Neuronal stem cell (in vitro differentiated cells): ENCODE data around the gene ADGRG6.
"Not testable (repeated sequence)": the region's sequence is repeated elsewhere in the genome, so short reads cannot be mapped to it uniquely, and the experiment has no call there.

Experiments
- DNase-seq: peaks from one replicate; pipeline ENCODE4 v3.0.0-alpha.2; 2013; ENCODE audit warnings: low spot score
- H2AFZ ChIP-seq: one replicate; pipeline ENCODE4 v1.6.1; 2013; ENCODE audit warnings: mild to moderate bottlenecking, low read length, inconsistent platforms
- H2AK5ac ChIP-seq: 2 replicates; pipeline ENCODE4 v1.6.1; 2013; ENCODE audit warnings: low read depth, mild to moderate bottlenecking, inconsistent platforms, low read length, moderate library complexity, mixed read lengths
- H2BK120ac ChIP-seq: 2 replicates; pipeline ENCODE4 v1.6.1; 2013; ENCODE audit warnings: low read depth, mild to moderate bottlenecking, inconsistent platforms, low read length, moderate library complexity, mixed read lengths
- H2BK12ac ChIP-seq: one replicate; pipeline ENCODE4 v1.6.1; 2013; ENCODE audit warnings: low read length, inconsistent platforms
- H2BK15ac ChIP-seq: 2 replicates; pipeline ENCODE4 v1.6.1; 2013; ENCODE audit warnings: mild to moderate bottlenecking, low read length, inconsistent platforms, mixed read lengths
- H2BK5ac ChIP-seq: one replicate; pipeline ENCODE4 v1.6.1; 2013; ENCODE audit warnings: inconsistent platforms, mild to moderate bottlenecking, low read length, moderate library complexity
- H3K14ac ChIP-seq: one replicate; pipeline ENCODE4 v1.6.1; 2013; ENCODE audit warnings: low read length, inconsistent platforms
- H3K18ac ChIP-seq: 2 replicates; pipeline ENCODE4 v1.6.1; 2013; ENCODE audit warnings: low read length, inconsistent platforms
- H3K23ac ChIP-seq: 2 replicates; pipeline ENCODE4 v1.6.1; 2013; ENCODE audit warnings: low read depth, mild to moderate bottlenecking, mixed read lengths, low read length, inconsistent platforms; ENCODE audit not compliant: poor library complexity
- H3K27ac ChIP-seq: replicated peaks from 3 replicates; pipeline ENCODE4 v1.5.1; 2013; ENCODE audit warnings: low read length, inconsistent platforms
- H3K27me3 ChIP-seq, 3 experiments: 2 replicates each; pipeline ENCODE4 v1.6.1; 2013; ENCODE audit warnings: low read length in 3 of 3, mild to moderate bottlenecking in 2 of 3, inconsistent platforms in 1 of 3, low read depth in 1 of 3, mixed read lengths in 1 of 3, moderate library complexity in 1 of 3; ENCODE audit not compliant: control insufficient read depth in 3 of 3, insufficient read depth in 3 of 3
- H3K36me3 ChIP-seq, 2 donors: replicated peaks in 1 of 2; 2 replicates each; pipeline ENCODE4 v1.6.1; 2013; ENCODE audit warnings: low read length in 2 of 2; ENCODE audit not compliant: control insufficient read depth in 2 of 2, insufficient read depth in 2 of 2
- H3K4ac ChIP-seq: 2 replicates; pipeline ENCODE4 v1.6.1; 2013; ENCODE audit warnings: inconsistent platforms, mild to moderate bottlenecking, low read length, moderate library complexity
- H3K4me1 ChIP-seq, 2 donors: 1 replicate in 1 of 2; 2 replicates in 1 of 2; pipeline ENCODE4 v1.6.1; 2013; ENCODE audit warnings: low read length in 2 of 2, low read depth in 1 of 2; ENCODE audit not compliant: control insufficient read depth in 2 of 2, insufficient read depth in 1 of 2
- H3K4me2 ChIP-seq: one replicate; pipeline ENCODE4 v1.6.1; 2013; ENCODE audit warnings: mild to moderate bottlenecking, low read length, inconsistent platforms; ENCODE audit not compliant: insufficient read depth, poor library complexity, severe bottlenecking
- H3K4me3 ChIP-seq, 2 donors: 2 replicates each; pipeline ENCODE4 v1.5.1; 2013; ENCODE audit warnings: low read length in 2 of 2, mild to moderate bottlenecking in 2 of 2, inconsistent platforms in 1 of 2, moderate library complexity in 1 of 2
- H3K79me1 ChIP-seq: one replicate; pipeline ENCODE4 v1.6.1; 2013; ENCODE audit warnings: low read depth, mild to moderate bottlenecking, inconsistent platforms, low read length, moderate library complexity
- H3K9ac ChIP-seq: one replicate; pipeline ENCODE4 v1.6.1; 2013; ENCODE audit warnings: mild to moderate bottlenecking, low read depth, low read length, inconsistent platforms; ENCODE audit not compliant: poor library complexity
- H3K9me3 ChIP-seq, 2 donors: replicated peaks in 1 of 2; 2 replicates each; pipeline versions ENCODE3 to v1.6.1; 2013; ENCODE audit warnings: low read length in 2 of 2, mild to moderate bottlenecking in 2 of 2, inconsistent platforms in 1 of 2, low read depth in 1 of 2, mixed read lengths in 1 of 2, moderate library complexity in 1 of 2; ENCODE audit not compliant: control insufficient read depth in 2 of 2, insufficient read depth in 1 of 2
- H4K8ac ChIP-seq: one replicate; pipeline ENCODE4 v1.6.1; 2013; ENCODE audit warnings: low read depth, mild to moderate bottlenecking, inconsistent platforms, low read length, moderate library complexity
- H4K91ac ChIP-seq: one replicate; pipeline ENCODE4 v1.6.1; 2013; ENCODE audit warnings: low read length, low read depth, mild to moderate bottlenecking, inconsistent platforms; ENCODE audit not compliant: poor library complexity
- WGBS, 2 donors: extraction: QIAGEN DNeasy Blood & Tissue Kit; methylation state at CpG; one replicate each; pipeline ENCODE4 v1.1.7; 2013; ENCODE audit warnings: missing lambda C conversion rate in 2 of 2, mixed read lengths in 1 of 2; ENCODE audit not compliant: insufficient read length in 2 of 2, insufficient replicate concordance in 1 of 2; ENCODE audit errors: extremely low coverage in 2 of 2; 5-methylcytosine and 5-hydroxymethylcytosine counted together

The ADGRG6 gene

DNA sequence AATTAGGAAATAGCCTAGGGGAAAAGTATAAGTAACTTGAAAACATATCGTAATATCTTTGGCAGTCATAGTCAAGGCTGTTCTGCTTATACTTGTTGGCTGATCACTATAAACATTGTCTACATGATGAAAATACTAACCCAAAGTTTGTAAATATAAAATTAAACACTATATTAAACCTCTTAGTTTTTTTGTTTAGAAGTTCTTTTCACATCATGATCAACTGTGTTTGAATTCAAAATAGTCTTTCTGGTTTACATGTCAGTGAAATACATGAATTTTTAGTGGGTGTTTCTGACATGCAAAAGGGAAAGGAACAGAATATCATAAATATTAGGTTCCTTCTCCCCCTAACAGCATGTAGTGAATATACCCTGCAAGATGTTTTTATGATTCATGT, 43.5 kb downstream of the ADGRG6 start:
- Histone ChIP-seq H3K27me3 (no peaks in the 10 kb centered on the region), H3K9me3 (peaks cover 0 to 4% of the 10 kb centered on the region in 2 donors), H2AK5ac (no peak overlapping the region), H4K8ac (no peak overlapping the region), H2BK120ac (no peak overlapping the region), H2AFZ (no peak overlapping the region), H3K27ac (no peak overlapping the region), H3K4me3 (no peak overlapping the region), H3K4ac (no peak overlapping the region), H3K4me2 (no peak overlapping the region), H3K23ac (no peak overlapping the region), H3K36me3 (no peaks in the 10 kb centered on the region), H4K91ac (no peak overlapping the region), H3K9ac (no peak overlapping the region), H3K4me1 (peaks cover 0 to 5% of the 10 kb centered on the region in 2 donors), H2BK12ac (no peak overlapping the region), H3K79me1 (no peaks in the 10 kb centered on the region), H2BK15ac (no peak overlapping the region), H2BK5ac (no peak overlapping the region), H3K18ac (no peak overlapping the region), H3K14ac (no peak overlapping the region)
- no CpG with 5 or more reads among the region's 1 CpG for WGBS, 2 donors
- no peak for DNase-seq

GRCh38 chr6:142346166-142346565, 44.4 kb downstream of the ADGRG6 start:
- H3K36me3 ChIP-seq, H2AFZ ChIP-seq, H2BK12ac ChIP-seq, H2BK5ac ChIP-seq, H3K27ac ChIP-seq, H4K91ac ChIP-seq, H3K27me3 ChIP-seq, DNase-seq, H2BK15ac ChIP-seq, H3K18ac ChIP-seq, H4K8ac ChIP-seq, H3K4me1 ChIP-seq, H2AK5ac ChIP-seq, H3K4me2 ChIP-seq, H3K9ac ChIP-seq, H3K4me3 ChIP-seq, H3K79me1 ChIP-seq, H3K23ac ChIP-seq, H2BK120ac ChIP-seq, H3K9me3 ChIP-seq, H3K4ac ChIP-seq, H3K14ac ChIP-seq: not testable (repeated sequence)
- no CpG with 5 or more reads among the region's 3 CpGs for WGBS, 2 donors

DNA sequence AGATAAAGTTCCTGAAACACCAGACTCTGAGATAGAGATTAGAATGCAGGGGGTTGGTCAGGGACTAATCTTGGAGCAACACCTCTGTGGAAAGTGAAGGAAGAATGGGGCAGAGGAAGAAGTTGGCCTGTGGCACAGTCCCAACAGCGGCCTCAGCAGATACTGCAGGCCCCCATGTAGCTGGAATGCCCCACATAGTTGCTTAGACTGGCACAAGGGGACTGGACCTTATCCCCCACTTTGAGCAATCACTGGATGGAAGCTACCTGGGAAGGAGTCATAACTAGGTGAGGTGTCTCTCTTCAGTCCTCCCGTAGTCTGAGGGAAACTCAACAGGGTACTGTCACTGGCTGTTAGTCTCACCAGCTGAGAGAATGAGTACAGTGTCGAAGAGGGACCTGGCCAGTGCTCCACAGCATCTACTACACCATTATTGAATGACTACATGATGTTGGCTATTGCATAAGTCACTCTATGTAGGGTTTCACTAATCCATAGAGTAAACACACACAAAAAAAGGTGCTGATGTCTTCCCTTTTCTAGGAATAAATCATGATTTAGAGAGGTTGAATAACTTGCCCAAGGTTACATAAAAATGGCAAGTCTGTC, 47.5 kb downstream of the ADGRG6 start:
- Histone ChIP-seq H2BK120ac (no peak overlapping the region), H2AFZ (no peak overlapping the region), H2AK5ac (no peak overlapping the region), H3K4me2 (no peak overlapping the region), H2BK5ac (no peak overlapping the region), H3K4ac (no peak overlapping the region), H3K9ac (no peak overlapping the region), H3K23ac (no peak overlapping the region), H4K91ac (no peak overlapping the region), H3K27me3 (no peaks in the 10 kb centered on the region), H3K4me3 (no peak overlapping the region), H4K8ac (no peak overlapping the region), H3K36me3 (no peaks in the 10 kb centered on the region), H2BK12ac (no peak overlapping the region), H3K18ac (no peak overlapping the region), H3K79me1 (no peaks in the 10 kb centered on the region), H3K9me3 (no peaks in the 10 kb centered on the region), H3K14ac (no peak overlapping the region), H3K27ac (no peak overlapping the region), H3K4me1 (no peaks in the 10 kb centered on the region), H2BK15ac (no peak overlapping the region)
- no CpG with 5 or more reads among the region's 3 CpGs for WGBS, 2 donors
- DNase-seq: no peak

- no peak overlapping the region for H2BK120ac ChIP-seq
- no peaks in the 10 kb centered on the region for H3K9me3 ChIP-seq
- no peak for DNase-seq
- H2BK5ac ChIP-seq: no peak overlapping the region
- no peak overlapping the region for H3K14ac ChIP-seq
- no peak overlapping the region for H2AK5ac ChIP-seq
- no peak overlapping the region for H3K27ac ChIP-seq
- H2BK15ac ChIP-seq: no peak overlapping the region
- H4K91ac ChIP-seq: no peak overlapping the region
- no peaks in the 10 kb centered on the region for H3K27me3 ChIP-seq
- H3K4me2 ChIP-seq: no peak overlapping the region
- no peak overlapping the region for H2BK12ac ChIP-seq
- no peaks in the 10 kb centered on the region for H3K36me3 ChIP-seq
- H3K4ac ChIP-seq: no peak overlapping the region
- no peaks in the 10 kb centered on the region for H3K79me1 ChIP-seq
- no peaks in the 10 kb centered on the region for H3K4me1 ChIP-seq
- no peak overlapping the region for H3K23ac ChIP-seq
- H4K8ac ChIP-seq: no peak overlapping the region
- no CpG with 5 or more reads among the region's 1 CpG for WGBS, 2 donors
- H2AFZ ChIP-seq: no peak overlapping the region
- H3K4me3 ChIP-seq: no peak overlapping the region
- H3K18ac ChIP-seq: no peak overlapping the region
- no peak overlapping the region for H3K9ac ChIP-seq
Measured at GRCh38 chr6:142350309-142350708, 48.5 kb downstream of the ADGRG6 start.
